GM12878 (cell line): ENCODE data around the gene MAD1L1. TPM values are rescaled to one million over a fixed set of nuclear protein-coding genes. Genes with fewer than 3 reads are reported as not detected.

Experiments
- ATAC-seq: fragments of 200-7000 bp; cut with Tn5 transposase; 3 replicates; pipeline ENCODE4 v1.9.1; 2020; ENCODE audit warnings: mild to moderate bottlenecking, moderate library complexity
- BruUV-seq: library from RNA; stranded (reverse); fragments of 400-500 nt; replicated peaks from 2 replicates; lab custom pipeline; 2021; lab: Mats Ljungman, UMichigan
- CTCF ChIA-PET: fragments of 300-600 bp; sonication (Branson Sonifier 250); formaldehyde crosslinking; extraction: SDS; loops from one replicate; lab custom pipeline; 2021; ENCODE audit warnings: inconsistent platforms; lab: Yijun Ruan, JAX
- POLR2A ChIA-PET: fragments of 350-600 bp; formaldehyde crosslinking; extraction: SDS; loops from one replicate; lab custom pipeline; 2021; ENCODE audit warnings: inconsistent platforms; lab: Charles Lee
- RAD21 ChIA-PET: fragments of 300-600 bp; sonication (Branson Sonifier 250); formaldehyde crosslinking; loops from one replicate; lab custom pipeline; 2023; ENCODE audit warnings: antibody characterized with exemption; ENCODE audit not compliant: unreplicated experiment; lab: Charles Lee
- SMC1A ChIA-PET: fragments of 300-600 bp; sonication (Branson Sonifier 250); formaldehyde crosslinking; loops from one replicate; lab custom pipeline; 2023; ENCODE audit not compliant: unreplicated experiment, uncharacterized antibody; lab: Charles Lee
- DNase-seq: peaks from one replicate; pipeline ENCODE4 v3.0.0-alpha.2; 2011; ENCODE audit warnings: low read depth, low spot score
- FAIRE-seq: peaks from 3 replicates; lab custom pipeline; 2011; peaks lifted over from hg19 to GRCh38; lab: Jason Lieb, UNC
- H2AFZ ChIP-seq: 2 replicates; pipeline ENCODE4 v1.6.0; 2011; ENCODE audit warnings: low read depth, low read length, control low read depth; ENCODE audit not compliant: control insufficient read depth
- H3K27ac ChIP-seq: 2 replicates; pipeline ENCODE4 v1.5.1; 2011; ENCODE audit warnings: control low read depth; ENCODE audit not compliant: control insufficient read depth, insufficient read depth
- H3K27me3 ChIP-seq, 2 experiments: replicated peaks in 1 of 2; 2 replicates each; pipeline versions ENCODE4 v1.6.0 to v1.6.1; 2011; ENCODE audit warnings: low read length in 1 of 2; ENCODE audit not compliant: control insufficient read depth in 2 of 2, insufficient read depth in 2 of 2
- H3K36me3 ChIP-seq, 2 experiments: 2 replicates each; pipeline ENCODE4 v1.5.1; 2011; ENCODE audit warnings: low read length in 1 of 2; ENCODE audit not compliant: control insufficient read depth in 2 of 2, insufficient read depth in 2 of 2
- H3K4me1 ChIP-seq: 2 replicates; pipeline ENCODE4 v1.6.1; 2011; ENCODE audit warnings: mild to moderate bottlenecking, low read length, moderate library complexity, mixed read lengths; ENCODE audit not compliant: control insufficient read depth, insufficient read depth
- H3K4me2 ChIP-seq: 2 replicates; pipeline ENCODE4 v1.6.0; 2011; ENCODE audit warnings: control low read depth; ENCODE audit not compliant: control insufficient read depth, insufficient read depth
- H3K4me3 ChIP-seq: fragments of 200-600 bp; sonication (generic); 2 replicates; pipeline ENCODE4 v1.5.1; 2016
- H3K79me2 ChIP-seq: 2 replicates; pipeline ENCODE4 v1.6.0; 2011; ENCODE audit warnings: low read length; ENCODE audit not compliant: control insufficient read depth, insufficient read depth
- H3K9ac ChIP-seq: 2 replicates; pipeline ENCODE4 v1.8.0; 2011; ENCODE audit warnings: low read length, control low read depth, mixed read lengths; ENCODE audit not compliant: control insufficient read depth, insufficient read depth
- H3K9me3 ChIP-seq: replicated peaks from 3 replicates; pipeline ENCODE4 v1.5.1; 2011; ENCODE audit warnings: mild to moderate bottlenecking, low read length; ENCODE audit not compliant: control insufficient read depth, insufficient read depth
- H4K20me1 ChIP-seq: 2 replicates; pipeline ENCODE4 v1.6.0; 2011; ENCODE audit not compliant: control insufficient read depth, insufficient read depth
- BHLHE40 ChIP-seq, 2 experiments: fragments of 450-650 bp in 1 of 2; IDR thresholded peaks; 2 replicates each; pipeline ENCODE4 v1.6.1; 2011 to 2017; ENCODE audit warnings: low read depth in 2 of 2, borderline replicate concordance in 1 of 2, improper control_type of control experiment in 1 of 2, low read length in 1 of 2, mild to moderate bottlenecking in 1 of 2
- CHD1 ChIP-seq: IDR thresholded peaks from 2 replicates; pipeline ENCODE4 v1.6.1; 2012; ENCODE audit warnings: low read depth, low read length, improper control_type of control experiment
- CHD4 ChIP-seq: fragments of 200-600 bp; sonication (generic); IDR thresholded peaks from 2 replicates; pipeline ENCODE4 v1.6.1; 2016; ENCODE audit warnings: mild to moderate bottlenecking
- CTCF ChIP-seq, 3 experiments: IDR thresholded peaks in 2 of 3; conservative IDR thresholded peaks in 1 of 3; 2 replicates each; pipeline ENCODE4 v1.5.1; 2011; ENCODE audit warnings: low read depth in 3 of 3, low read length in 3 of 3, mild to moderate bottlenecking in 3 of 3, control low read depth in 2 of 3, moderate library complexity in 2 of 3, inconsistent platforms in 1 of 3, mixed read lengths in 1 of 3; ENCODE audit not compliant: control insufficient read depth in 2 of 3, insufficient read depth in 1 of 3; ENCODE audit errors: extremely low read depth in 1 of 3
- E4F1 ChIP-seq: fragments of 450-650 bp; IDR thresholded peaks from 2 replicates; pipeline ENCODE4 v1.6.1; 2018; ENCODE audit warnings: borderline replicate concordance, mild to moderate bottlenecking; ENCODE audit not compliant: partially characterized antibody
- IKZF1 ChIP-seq: fragments of 450-650 bp; conservative IDR thresholded peaks from 2 replicates; pipeline ENCODE4 v1.6.1; 2017; ENCODE audit warnings: antibody characterized with exemption, mild to moderate bottlenecking
- MYB ChIP-seq: fragments of 150-350 bp; IDR thresholded peaks from 2 replicates; pipeline ENCODE4 v1.6.1; 2014; ENCODE audit warnings: mild to moderate bottlenecking, low read depth, low read length, borderline replicate concordance
- NBN ChIP-seq: fragments of 450-650 bp; IDR thresholded peaks from 2 replicates; pipeline ENCODE4 v1.6.1; 2016
- RAD51 ChIP-seq: fragments of 450-650 bp; IDR thresholded peaks from 2 replicates; pipeline ENCODE4 v1.6.1; 2016; ENCODE audit warnings: moderate library complexity, mild to moderate bottlenecking, inconsistent platforms
- SMC3 ChIP-seq: IDR thresholded peaks from 2 replicates; pipeline ENCODE4 v1.6.1; 2011; ENCODE audit warnings: low read length, improper control_type of control experiment, borderline replicate concordance
- WGBS: methylation state at CpG from one replicate; pipeline ENCODE4 v1.1.6; 2016; ENCODE audit warnings: low lambda C conversion rate; ENCODE audit not compliant: insufficient replicate concordance, insufficient coverage; ENCODE audit errors: missing lambda C conversion rate; 5-methylcytosine and 5-hydroxymethylcytosine counted together
- in situ Hi-C: fragments of 300-500 bp; cut with MboI; formaldehyde crosslinking; loops from 9 replicates; pipeline ENCODE4 v1.14.3; 2018; ENCODE audit warnings: mixed read lengths
- intact Hi-C: fragments of 100-400 bp; cut with micrococcal nuclease; formaldehyde crosslinking; loops from one replicate; pipeline ENCODE4 v1.14.2; 2022; ENCODE audit not compliant: unreplicated experiment
- polyA plus RNA-seq, 11 experiments: library from polyadenylated mRNA; depleted of rRNA in 4 of 11; unstranded in 6 of 11; stranded (reverse) in 5 of 11; fragments of >200 nt; fragmentation: Nextera tagmentation in 4 of 11; fragmentation: Illumina TruSeq in 1 of 11; extraction: Ambion mirVana in 4 of 11; extraction: Trizol in 1 of 11; gene quantifications; 1 replicate in 1 of 11; 2 replicates in 10 of 11; pipeline versions ENCODE4 v1.2.1 to v1.2.3, GENCODE V29; 2011 to 2016; ENCODE audit warnings: inconsistent platforms in 2 of 11, missing spikeins in 2 of 11, low read depth in 1 of 11
- total RNA-seq, 4 experiments: library from RNA; depleted of rRNA in 3 of 4; stranded (reverse); fragments of >200 nt in 3 of 4; fragmentation: Illumina TruSeq in 1 of 4; extraction: Trizol in 1 of 4; gene quantifications; 2 replicates each; pipeline versions ENCODE4 v1.2.1 to v1.2.3, GENCODE V29; 2013 to 2021
- TF ChIP-seq, protein P1 (sequence below): fragments of 450-650 bp; IDR thresholded peaks from 2 replicates; pipeline ENCODE4 v1.6.1; 2017; ENCODE audit warnings: low read depth, mild to moderate bottlenecking, moderate library complexity

Gene MAD1L1
- total and polyA plus RNA-seq, 10 of the 15 experiments (the other 5 are each of a cell fraction or from before 2014, with no cell fraction given), result 2.2 to 76.8 (median 38.3) TPM

GRCh38 chr7:2274666-2275065, 41.9 kb upstream of the MAD1L1 start:
- WGBS, result 99% methylated on average over 7 of the region's 7 CpGs
- H3K36me3 ChIP-seq, result peaks cover 7 to 41% of the 10 kb centered on the region in 2 experiments; a peak in 3 of 4 replicates
- RAD21 ChIA-PET, result no interaction called here
- no peak overlapping the region for H2AFZ ChIP-seq
- no peaks in the 10 kb centered on the region for H3K27me3 ChIP-seq
- no peaks in the 10 kb centered on the region for H3K9me3 ChIP-seq
- ATAC-seq, result no peak
- intact Hi-C loops (no loop called here), in situ Hi-C loops (no loop called here)
- no peaks in the 10 kb centered on the region for H4K20me1 ChIP-seq
- H3K4me1 ChIP-seq, result no peaks in the 10 kb centered on the region
- CTCF ChIA-PET, result no interaction called here
- H3K9ac ChIP-seq, result no peak overlapping the region
- TF ChIP-seq RAD51 (no peak), CHD1 (no peak), SMC3 (no peak)
- no peak overlapping the region for H3K4me2 ChIP-seq
- no peak for DNase-seq
- SMC1A ChIA-PET, result interaction anchor here (0.5 kb wide), 1 partner anchor 243 kb away, joined by 3 read pairs; no protein-coding TSS in a partner anchor
- H3K27ac ChIP-seq, result no peak overlapping the region
- no TSS peak for BruUV-seq
- H3K79me2 ChIP-seq, result peaks cover 4% of the 10 kb centered on the region
- H3K4me3 ChIP-seq, result no peak overlapping the region
- no peak for FAIRE-seq
- POLR2A ChIA-PET, result interaction anchor here (0.5 kb wide), 1 partner anchor 32 kb away, joined by 7 read pairs; no protein-coding TSS in a partner anchor

GRCh38 chr7:2273866-2274265, 41.1 kb upstream of the MAD1L1 start:
- peaks cover 7 to 41% of the 10 kb centered on the region in 2 experiments; a peak in 3 of 4 replicates for H3K36me3 ChIP-seq
- H3K79me2 ChIP-seq, result no peaks in the 10 kb centered on the region
- in situ Hi-C loops (no loop called here), intact Hi-C loops (no loop called here)
- DNase-seq, result no peak
- H2AFZ ChIP-seq, result no peak overlapping the region
- H3K4me3 ChIP-seq, result no peak overlapping the region
- ChIA-PET SMC1A (no interaction called here), POLR2A (interaction anchor here (0.5 kb wide), 1 partner anchor 33 kb away, joined by 7 read pairs; no protein-coding TSS in a partner anchor), CTCF (no interaction called here), RAD21 (no interaction called here)
- H3K4me1 ChIP-seq, result no peaks in the 10 kb centered on the region
- 97% methylated on average over 18 of the region's 20 CpGs for WGBS
- no peak overlapping the region for H3K27ac ChIP-seq
- no peaks in the 10 kb centered on the region for H3K9me3 ChIP-seq
- no peak overlapping the region for H3K9ac ChIP-seq
- H3K27me3 ChIP-seq, result no peaks in the 10 kb centered on the region
- ATAC-seq, result no peak
- FAIRE-seq, result no peak
- no TSS peak for BruUV-seq
- H3K4me2 ChIP-seq, result no peak overlapping the region
- H4K20me1 ChIP-seq, result no peaks in the 10 kb centered on the region
- TF ChIP-seq IKZF1, result no peak
- no peak for TF ChIP-seq CTCF (IDR thresholded peaks at IDR 0.05 in 2 of 3, conservative IDR thresholded peaks at IDR 0.05 in 1 of 3; ENCODE audit: control insufficient read depth in 2 of 3, extremely low read depth in 1 of 3, insufficient read depth in 1 of 3, low read depth in 3 of 3, low read length in 3 of 3)
- TF ChIP-seq MYB, result no peak
- no peak for TF ChIP-seq NBN
- no peak for TF ChIP-seq CHD4
- TF ChIP-seq BHLHE40 (IDR thresholded peaks at IDR 0.05; ENCODE audit: borderline replicate concordance in 1 of 2, low read depth in 2 of 2, low read length in 1 of 2), result no peak
- no peak for TF ChIP-seq E4F1
- TF ChIP-seq, protein P1, sequence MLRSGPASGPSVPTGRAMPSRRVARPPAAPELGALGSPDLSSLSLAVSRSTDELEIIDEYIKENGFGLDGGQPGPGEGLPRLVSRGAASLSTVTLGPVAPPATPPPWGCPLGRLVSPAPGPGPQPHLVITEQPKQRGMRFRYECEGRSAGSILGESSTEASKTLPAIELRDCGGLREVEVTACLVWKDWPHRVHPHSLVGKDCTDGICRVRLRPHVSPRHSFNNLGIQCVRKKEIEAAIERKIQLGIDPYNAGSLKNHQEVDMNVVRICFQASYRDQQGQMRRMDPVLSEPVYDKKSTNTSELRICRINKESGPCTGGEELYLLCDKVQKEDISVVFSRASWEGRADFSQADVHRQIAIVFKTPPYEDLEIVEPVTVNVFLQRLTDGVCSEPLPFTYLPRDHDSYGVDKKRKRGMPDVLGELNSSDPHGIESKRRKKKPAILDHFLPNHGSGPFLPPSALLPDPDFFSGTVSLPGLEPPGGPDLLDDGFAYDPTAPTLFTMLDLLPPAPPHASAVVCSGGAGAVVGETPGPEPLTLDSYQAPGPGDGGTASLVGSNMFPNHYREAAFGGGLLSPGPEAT, result no peak
